Astrocyte of the hippocampus (primary cell): ENCODE data around the gene SCAI.
A peak's percentile ranks its signal among the peaks of the same experiment; 100 is the strongest.
"Not testable (repeated sequence)": the region's sequence is repeated elsewhere in the genome, so short reads cannot be mapped to it uniquely, and the experiment has no call there.

Experiments used
- DNase-seq: peaks from one replicate; pipeline ENCODE4 v3.0.0; 2011; ENCODE audit warnings: low read depth, low spot score

SCAI gene

DNA sequence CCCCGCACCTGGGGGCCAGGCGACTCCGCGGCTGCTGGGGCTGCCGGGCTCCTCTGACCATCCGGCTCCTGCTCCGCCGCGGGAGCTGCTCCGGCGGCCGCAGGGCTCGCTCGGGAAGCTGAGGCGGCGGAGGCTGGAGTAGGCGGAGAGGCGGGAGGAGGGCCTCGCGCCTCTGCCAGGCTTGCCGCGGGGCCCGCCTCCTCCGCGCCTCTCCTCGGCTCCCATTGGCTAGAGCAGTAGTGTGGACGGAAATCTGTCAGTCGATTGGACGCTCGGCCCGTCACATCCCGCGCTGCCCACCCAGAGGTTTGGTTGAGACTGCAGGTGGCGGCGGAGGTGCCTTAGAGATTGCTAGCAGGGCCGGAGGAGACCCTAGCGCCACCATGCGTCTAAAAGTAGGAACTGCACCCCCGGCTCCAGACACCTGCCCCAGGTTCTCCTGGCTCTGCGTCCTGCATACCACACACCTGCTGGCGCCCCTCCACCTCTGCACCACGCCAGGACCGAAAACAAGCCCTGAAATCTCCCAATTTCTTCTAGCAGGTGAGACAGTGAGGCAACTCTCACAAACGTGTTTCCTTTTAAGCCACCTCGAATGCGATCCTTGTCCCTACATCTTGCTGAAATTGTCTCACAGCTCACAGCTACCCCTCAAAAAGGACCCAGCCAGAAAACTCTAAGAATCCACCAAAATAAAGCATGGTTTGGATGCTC is at the start of gene SCAI:
SCAI (minus strand) TSS at position 152 of the 714 bp plus-strand sequence; CDS start at position 61, 91 bp downstream.
- DNase-seq, result peak; percentile 100

DNA sequence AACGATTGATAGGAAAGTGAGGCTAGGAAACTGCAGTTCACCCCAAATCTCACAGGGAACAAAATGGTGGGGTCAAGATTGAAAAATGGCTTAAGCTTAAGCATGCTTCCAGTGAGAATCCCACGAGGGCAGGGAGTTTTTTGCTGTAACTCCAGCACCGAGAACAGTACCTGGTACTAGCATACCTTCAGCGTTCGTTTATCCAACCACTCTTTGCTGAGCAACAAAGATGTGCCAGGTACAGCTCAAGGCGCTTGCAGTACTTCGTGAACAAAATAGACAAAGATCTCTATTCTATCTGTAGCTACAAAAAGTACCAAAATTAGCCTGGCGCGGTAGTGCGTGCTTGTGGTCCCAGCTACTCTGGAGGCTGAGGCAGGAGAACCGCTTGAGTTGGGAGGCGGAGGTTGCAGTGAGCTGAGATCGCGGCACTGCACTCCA is 47.1 kb upstream of the SCAI start:
- DNase-seq, result no peak

DNA sequence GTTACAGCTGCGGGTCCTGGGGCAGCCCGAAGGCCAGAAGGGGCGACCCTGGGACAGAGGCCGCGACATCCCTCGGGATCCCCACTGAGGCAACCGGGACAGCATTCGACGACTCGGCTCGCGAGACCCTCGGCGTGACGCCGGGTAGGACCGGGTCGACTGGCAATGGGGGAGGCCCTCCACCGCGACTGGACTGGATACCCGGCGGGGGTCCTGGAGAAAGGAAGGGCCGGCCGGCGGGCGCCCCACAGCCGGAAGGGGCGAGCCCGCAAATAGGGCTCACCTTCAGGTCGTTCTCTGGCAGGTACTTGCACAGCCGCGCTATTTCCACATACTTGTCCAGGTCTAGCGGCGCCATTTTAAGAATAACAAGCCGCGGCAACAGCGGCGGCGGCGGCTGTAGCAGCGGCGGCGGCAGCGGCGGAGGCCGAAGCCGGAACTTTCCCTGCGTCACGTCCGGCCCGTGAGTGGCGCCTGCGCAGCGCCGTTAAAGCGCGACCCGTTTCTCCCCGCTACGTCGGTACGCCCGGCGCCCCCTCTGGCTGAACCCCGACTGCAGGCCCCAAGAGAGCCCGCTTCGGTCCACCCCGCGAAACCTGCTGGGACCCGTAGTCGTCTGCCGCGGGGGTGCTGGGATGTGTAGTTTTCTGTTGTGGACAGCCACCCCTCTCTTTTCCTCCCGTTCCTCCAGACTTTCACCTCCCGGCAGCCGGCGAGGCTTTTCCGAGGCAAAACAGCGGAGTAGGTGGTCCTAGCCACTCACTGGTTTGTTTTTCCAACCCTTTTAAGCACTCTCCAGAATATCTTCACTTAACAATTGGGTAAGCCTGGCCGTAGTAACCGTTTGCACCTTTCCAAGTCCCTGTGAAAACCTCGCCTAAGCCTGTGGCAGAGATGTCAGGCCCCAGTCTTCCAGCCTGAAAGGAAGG is 46.3 kb upstream of the SCAI start, which contains the start of gene PPP6C:
PPP6C (minus strand) TSS at position 443 of the 929 bp plus-strand sequence; CDS start at position 358, 85 bp downstream.
- peak; percentile 99 for DNase-seq

DNA sequence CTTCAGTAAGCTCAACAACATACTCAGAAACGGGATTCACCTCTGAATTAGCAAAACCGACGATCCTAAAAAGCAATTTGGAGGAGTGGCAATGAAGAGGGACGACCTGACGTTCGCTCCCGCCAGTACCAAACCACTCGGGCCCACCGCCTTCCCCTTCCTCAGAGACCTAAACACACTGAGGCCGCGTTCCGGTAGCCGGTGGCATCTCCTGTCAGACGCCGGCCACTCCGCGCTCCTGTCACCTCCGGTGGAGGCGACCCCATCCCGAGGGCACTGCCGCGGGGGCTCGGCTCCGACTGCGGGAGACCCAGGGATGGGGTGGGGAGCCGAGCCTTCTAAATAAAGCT is 45.7 kb upstream of the SCAI start:
- DNase-seq, result peak; percentile 39

DNA sequence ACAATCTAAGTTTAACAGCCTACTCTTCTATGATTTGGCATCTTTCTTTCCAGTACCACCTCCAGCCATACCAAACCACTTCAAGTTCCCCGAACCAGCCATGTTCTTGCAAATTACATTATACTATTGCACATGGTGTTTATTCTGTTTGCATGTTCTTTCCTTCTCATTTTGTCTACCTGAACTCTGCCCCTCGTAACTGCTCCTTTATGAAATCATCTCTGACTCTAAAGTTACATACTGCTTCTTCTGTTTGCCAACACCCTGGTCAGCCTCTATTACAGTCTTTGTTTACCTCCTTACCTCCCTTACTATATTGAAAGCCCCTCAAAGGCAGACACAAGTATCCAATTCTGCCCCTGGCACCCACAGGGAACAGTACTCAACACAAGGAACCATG is 40.2 kb upstream of the SCAI start:
- DNase-seq, result no peak

DNA sequence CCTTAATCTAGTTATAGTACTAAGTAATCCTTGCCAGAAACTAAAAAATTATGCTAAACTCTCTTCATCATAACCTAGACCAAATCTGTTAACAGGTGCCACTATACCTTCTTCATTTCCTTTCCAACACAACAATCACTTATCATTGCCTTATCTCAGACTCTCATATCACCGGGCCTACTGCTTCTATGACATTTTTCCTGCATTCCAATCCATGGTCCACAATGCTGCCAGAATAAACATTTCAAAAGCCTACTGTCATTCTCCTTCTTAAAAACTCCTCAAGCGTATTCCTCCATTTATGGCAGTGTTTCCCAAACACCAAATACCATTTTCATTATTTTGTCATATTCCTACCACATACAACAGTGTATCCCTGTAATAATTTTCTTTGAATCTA is 39.7 kb upstream of the SCAI start:
- peak; percentile 47 for DNase-seq

DNA sequence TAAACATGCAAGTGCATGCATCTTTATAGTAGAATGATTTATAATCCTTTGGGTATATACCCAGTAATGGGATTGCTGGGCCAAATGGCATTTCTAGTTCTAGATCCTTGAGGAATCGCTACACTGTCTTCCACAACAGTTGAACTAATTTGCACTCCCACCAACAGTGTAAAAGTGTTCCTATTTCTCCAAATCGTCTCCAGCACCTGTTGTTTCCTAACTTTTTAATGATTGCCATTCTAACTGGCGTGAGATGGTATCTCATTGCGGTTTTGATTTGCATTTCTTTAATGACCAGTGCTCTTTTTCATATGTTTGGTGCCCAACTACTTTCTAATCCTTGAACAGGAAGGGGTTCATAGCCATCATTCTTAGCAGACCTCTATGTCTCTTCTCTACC is 38.4 kb upstream of the SCAI start:
- DNase-seq, result not testable (repeated sequence)

DNA sequence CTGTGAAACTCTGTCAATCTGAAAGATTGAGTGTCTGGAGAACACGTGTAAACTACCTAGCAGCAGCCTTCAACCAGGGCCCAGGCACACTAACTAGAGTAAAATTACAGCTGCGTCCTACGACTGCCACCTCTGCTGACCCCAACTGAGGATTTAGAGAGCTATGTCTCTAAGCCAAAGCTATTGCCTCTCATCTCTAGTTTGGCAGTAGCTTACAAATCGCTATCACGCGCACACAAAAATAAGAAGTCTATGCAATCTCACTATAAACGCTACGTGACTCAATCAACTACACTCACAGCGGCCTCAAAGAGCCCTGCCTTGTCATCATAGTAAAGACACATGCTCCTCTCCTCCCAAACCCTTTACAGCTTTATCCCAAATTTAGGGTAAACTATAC is 37.5 kb upstream of the SCAI start:
- no peak for DNase-seq

DNA sequence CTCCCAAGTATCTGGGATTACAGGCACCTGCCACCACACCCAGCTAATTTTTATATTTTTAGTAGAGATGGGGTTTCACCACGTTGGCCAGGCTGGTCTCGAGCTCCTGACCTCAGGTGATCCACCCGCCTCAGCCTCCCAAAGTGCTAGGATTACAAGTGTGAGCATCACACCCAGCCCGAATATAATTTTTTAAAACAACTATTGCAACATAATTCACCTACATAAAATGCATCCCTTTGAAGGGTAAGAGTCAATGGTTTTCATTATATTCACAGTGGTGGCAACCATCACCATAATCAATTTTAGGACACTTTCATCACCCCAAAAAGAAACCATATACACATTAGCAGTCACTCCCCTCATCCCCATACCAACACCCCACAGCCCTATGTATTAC is 36.4 kb upstream of the SCAI start:
- not testable (repeated sequence) for DNase-seq

DNA sequence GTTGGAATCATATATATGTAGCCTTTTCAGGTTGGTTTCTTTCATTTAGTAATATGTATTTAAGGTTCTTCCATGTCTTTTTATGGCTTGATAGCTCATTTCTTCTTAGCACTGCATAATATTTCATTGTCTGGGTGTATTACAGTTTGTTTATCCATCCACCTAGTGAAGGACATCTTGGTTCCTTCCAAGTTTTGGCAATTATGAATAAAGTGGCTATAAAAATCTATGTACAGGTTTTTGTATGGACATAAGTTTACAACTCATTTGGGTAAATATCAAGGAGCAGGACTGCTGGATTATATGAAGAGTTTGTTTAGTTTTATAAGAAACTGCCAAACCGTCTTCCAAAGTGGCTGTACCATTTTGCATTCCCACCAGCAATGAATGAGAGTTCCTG is 34.6 kb upstream of the SCAI start:
- no peak for DNase-seq

DNA sequence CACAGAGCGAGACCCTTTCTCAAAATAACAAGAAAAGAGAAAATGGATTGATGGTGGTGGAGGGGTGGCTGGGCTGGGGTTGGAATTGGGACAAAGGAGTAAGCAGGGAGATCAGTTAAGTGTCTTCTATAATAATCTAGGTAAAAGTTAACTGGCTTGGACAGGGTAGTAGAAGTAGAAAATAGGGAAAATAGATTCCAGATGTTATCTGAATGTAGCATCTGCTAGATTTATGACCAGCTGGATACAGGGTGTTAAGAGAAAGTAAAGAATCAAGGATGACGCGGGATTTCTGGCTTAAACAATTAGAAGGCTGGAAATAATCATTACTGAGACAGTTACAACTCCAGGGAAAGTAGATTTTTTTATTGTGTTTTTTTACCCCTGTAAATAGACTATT is 33.3 kb upstream of the SCAI start:
- no peak for DNase-seq

DNA sequence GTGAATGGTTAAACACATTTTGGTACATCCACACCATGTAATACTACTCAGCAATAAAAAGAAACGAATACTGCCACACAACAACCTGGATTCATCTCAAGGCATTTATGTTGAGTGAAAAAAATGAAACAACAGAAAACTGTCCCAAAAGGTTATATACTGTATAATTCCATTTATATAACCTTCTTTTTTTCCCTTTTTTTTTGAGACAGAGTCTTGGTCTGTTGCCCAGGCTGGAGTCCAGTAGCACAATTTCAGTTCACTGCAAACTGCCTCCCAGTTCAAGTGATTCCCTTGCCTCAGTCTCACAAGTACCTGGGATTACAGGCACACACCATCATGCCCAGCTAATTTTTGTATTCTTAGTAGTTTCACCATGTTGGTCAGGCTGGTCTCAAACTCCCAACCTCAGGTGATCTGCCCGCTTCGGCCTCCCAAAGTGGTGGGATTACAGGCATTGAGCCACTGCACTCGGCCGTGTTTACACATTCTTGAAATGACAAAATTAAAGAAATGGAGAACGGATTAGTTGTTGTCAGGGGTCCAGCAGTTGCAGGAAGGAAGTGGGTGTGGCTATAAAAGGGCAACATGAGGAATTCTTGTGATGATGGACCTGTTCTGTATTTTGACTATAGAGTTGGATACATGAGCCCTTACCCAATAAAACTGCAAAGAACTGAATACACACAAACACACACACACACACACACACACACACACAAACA is 28.9 kb upstream of the SCAI start:
- no peak for DNase-seq

DNA sequence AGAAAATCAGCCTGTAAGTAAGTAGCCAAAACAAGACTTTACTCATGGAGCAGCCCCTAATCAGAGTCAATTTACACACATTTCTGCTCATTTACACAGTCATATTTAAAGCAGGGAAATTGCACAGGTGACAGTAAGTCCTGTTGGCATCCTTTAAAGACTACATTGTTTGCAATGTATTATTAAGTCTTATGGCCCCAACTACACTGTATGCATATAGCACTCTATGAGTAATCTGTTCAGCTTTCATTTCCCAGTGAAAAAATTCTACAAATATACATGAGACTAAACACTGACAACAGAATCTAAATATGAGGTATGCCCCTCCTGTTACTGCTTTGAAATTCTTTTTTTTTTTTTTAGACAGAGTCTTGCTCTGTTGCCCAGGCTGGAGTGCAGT is 26.6 kb upstream of the SCAI start:
- no peak for DNase-seq

DNA sequence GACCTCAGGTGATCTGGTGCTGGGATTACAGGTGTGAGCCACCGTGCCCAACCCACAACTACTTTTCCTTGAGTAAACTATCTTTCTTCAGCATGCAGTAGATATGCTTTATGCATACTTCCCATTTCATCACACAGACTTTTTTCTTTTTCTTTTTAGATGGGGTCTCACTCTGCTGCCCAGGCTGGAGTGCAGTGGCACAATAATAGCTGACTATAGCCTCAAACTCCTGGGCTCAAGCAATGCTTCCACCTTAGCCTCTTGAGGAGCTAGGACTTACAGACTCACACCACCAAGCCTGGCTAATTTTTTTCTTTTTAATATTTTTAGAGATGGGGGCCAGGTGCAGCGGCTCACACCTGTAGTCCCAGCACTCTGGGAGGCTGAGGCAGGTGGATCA is 23.4 kb upstream of the SCAI start:
- DNase-seq, result no peak

DNA sequence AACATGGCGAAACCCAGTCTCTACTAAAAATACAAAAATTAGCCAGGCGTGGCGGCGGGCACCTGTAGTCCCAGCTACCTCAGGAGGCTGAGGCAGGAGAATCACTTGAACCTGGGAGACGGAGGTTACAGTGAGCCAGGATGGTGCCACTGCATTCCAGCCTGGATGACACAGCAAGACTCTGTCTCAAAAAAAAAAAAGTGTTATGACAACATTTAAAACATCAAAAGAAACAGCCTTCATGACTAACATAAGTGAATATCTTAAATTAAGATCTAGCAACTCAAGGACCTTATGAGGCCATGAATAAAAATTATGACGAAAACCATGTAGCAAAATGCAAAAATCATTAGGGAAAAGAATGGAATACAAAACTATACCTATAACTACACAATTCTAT is 19.6 kb upstream of the SCAI start:
- DNase-seq, result not testable (repeated sequence)

DNA sequence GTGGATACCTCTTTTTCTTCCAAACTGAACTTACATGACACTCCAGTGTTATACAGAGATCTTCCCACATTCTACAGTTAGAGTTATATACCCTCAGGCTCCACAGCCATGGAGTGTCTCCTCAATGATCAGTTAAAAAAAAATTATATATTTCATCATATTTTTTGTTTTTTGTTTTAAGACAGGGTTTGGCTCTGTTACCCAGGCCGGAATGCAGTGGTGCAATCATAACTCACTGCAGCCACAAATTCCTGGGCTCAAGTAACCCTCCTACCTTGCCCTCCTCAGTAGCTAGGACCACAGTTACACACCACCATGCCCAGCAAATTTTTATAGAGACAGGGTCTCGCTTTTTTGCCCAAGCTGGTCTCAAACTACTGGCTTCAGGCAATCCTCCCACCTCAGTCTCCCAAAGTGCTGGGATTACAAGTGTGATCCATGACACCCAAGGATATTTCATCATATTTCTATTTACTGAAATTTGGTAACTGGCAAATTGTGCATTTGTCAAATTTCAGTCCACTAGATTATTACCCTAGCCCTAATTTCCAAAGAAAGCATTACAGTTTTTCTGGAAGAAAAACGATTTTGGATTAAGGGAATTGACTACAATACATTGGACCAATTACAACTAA is 18.1 kb upstream of the SCAI start:
- peak; percentile 31 for DNase-seq

DNA sequence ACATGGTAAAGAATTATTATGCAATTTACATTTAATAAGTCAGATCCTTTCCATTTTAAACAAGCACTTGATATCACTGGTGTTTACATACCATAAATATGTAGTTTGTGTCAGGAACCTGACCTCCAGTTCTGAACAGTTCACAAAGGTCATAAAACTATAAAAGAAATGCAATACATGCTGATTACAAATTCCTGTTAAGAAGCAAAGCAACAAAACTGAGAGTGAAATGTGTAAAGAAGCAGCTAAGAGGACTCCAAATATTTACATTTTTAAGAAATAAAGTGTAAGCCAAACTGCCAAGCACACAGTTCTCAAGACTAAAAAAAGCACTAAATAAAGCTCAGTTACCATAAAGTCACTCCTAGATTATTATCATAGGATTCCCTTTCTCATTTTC is 17.4 kb upstream of the SCAI start:
- no peak for DNase-seq

DNA sequence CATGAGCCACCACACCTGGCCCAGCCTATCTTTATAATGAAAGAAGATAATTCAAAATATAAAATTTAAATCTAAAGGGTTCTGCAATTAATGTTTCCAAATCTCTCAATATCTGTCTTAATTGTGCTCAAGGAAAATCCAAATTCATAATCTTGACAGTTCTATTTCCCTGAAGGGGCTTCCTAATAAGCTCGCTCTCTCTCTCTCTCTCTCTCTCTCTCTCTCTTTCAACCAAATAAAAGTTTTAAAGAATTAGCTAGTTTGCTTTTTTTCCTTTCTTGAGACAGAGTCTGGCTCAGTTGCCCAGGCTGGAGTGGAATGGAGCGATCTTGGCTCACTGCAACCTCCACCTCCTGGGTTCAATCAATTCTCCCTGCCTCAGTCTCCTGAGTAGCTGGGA is 13.2 kb upstream of the SCAI start:
- DNase-seq, result no peak

DNA sequence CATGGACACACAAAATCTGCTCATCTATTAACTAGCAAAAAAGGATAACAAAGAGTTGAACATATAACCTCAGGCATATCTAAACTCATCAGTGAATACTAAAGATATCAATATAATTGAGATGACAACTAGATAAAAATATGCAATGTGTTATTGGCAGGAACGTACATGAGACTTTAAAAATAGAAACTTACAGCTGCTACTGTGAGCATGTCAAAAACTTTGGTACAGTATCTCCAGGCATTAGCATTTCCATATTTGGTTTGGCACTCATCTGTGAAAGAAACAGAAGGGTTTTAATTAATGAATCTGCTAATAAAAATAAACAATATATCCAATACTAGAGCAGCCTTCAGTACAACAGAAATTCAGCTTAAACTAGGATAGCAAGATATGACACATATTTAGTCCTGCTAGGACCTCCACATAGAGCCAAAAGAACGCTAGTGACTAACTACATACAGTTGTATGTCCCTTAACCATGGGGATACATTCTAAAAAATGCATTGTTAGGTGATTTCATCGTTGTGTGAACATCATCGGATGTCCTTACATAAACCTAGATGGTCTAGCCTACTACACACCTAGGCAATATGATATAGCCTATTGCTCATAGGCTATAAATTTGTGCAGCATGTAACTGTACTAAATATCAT is 10.5 kb upstream of the SCAI start:
- no peak for DNase-seq

DNA sequence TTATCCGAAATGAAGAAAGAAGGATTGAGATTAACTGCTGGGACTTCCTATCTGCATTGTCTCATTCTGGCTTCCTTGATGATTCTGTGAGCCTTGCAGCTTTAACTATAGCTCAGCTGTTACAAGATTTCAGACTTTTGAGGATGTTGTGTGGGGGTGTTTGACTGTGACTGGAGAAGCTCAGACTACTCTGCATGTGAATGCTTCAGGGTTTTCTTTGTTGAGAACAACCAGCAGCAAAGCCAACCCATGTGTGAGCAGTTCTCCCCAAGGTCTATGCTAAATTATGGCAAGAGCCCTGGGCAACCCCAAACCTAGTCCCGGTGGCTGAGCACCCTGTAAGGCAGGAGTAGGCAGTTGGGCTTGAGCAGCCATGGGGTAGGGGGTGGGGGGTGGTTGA is 8.4 kb upstream of the SCAI start:
- DNase-seq, result no peak
